GM23338 (cell line): ENCODE data around the gene HK1. TPM values are rescaled to one million over a fixed set of nuclear protein-coding genes. Genes with fewer than 3 reads are reported as not detected.
"Not testable (repeated sequence)": the region's sequence is repeated elsewhere in the genome, so short reads cannot be mapped to it uniquely, and the experiment has no call there.

Experiments
- ATAC-seq: fragments of 200-7000 bp; cut with Tn5 transposase; 3 replicates; pipeline ENCODE4 v1.9.1; 2020
- DNase-seq: peaks from one replicate; pipeline ENCODE4 v3.0.0-alpha.2; 2015; ENCODE audit warnings: low spot score
- H2AFZ ChIP-seq: fragments of 200-600 bp; sonication (generic); 2 replicates; pipeline ENCODE4 v1.8.0; 2016; ENCODE audit warnings: antibody characterized with exemption, mild to moderate bottlenecking, moderate library complexity
- H3F3A ChIP-seq: fragments of 200-600 bp; sonication (generic); replicated peaks from 2 replicates; pipeline ENCODE4 v1.8.0; 2017; ENCODE audit warnings: antibody characterized with exemption, mixed run types, low read depth
- H3K27ac ChIP-seq: fragments of 200-600 bp; sonication (generic); 2 replicates; pipeline ENCODE4 v1.6.1; 2016; ENCODE audit warnings: low read depth
- H3K27me3 ChIP-seq: fragments of 200-600 bp; sonication (generic); 2 replicates; pipeline ENCODE4 v1.8.0; 2016; ENCODE audit warnings: mild to moderate bottlenecking, mixed run types, moderate library complexity; ENCODE audit not compliant: insufficient read depth
- H3K36me3 ChIP-seq: fragments of 200-600 bp; sonication (generic); 2 replicates; pipeline ENCODE4 v1.8.0; 2016; ENCODE audit warnings: mild to moderate bottlenecking; ENCODE audit not compliant: insufficient read depth
- H3K4me1 ChIP-seq: fragments of 200-600 bp; sonication (generic); 2 replicates; pipeline ENCODE4 v1.8.0; 2016; ENCODE audit warnings: mild to moderate bottlenecking, moderate library complexity; ENCODE audit not compliant: insufficient read depth
- H3K4me2 ChIP-seq: fragments of 200-600 bp; sonication (generic); 2 replicates; pipeline ENCODE4 v1.7.1; 2017; ENCODE audit warnings: mixed run types
- H3K4me3 ChIP-seq: fragments of 200-600 bp; sonication (generic); 2 replicates; pipeline ENCODE4 v1.6.1; 2016; ENCODE audit warnings: mixed run types
- H3K79me2 ChIP-seq: fragments of 200-600 bp; sonication (generic); replicated peaks from 2 replicates; pipeline ENCODE4 v1.8.0; 2017; ENCODE audit warnings: mild to moderate bottlenecking; ENCODE audit not compliant: insufficient read depth
- H3K9me2 ChIP-seq: fragments of 200-600 bp; sonication (generic); 2 replicates; pipeline ENCODE4 v1.8.0; 2017; ENCODE audit not compliant: insufficient read depth
- H4K20me1 ChIP-seq: fragments of 200-600 bp; sonication (generic); replicated peaks from 2 replicates; pipeline ENCODE4 v1.8.0; 2017; ENCODE audit warnings: mild to moderate bottlenecking; ENCODE audit not compliant: insufficient read depth
- H3K27ac Mint-ChIP-seq: 2 replicates; pipeline ENCODE4 v1.8.0; 2020; ENCODE audit warnings: inconsistent platforms, mild to moderate bottlenecking, moderate library complexity, mixed read lengths
- H3K27me3 Mint-ChIP-seq: 3 replicates; pipeline ENCODE4 v1.8.0; 2022; ENCODE audit warnings: low read depth, mild to moderate bottlenecking, moderate library complexity, mixed read lengths, inconsistent platforms; ENCODE audit not compliant: insufficient read depth, poor library complexity
- H3K36me3 Mint-ChIP-seq: 3 replicates; pipeline ENCODE4 v1.8.0; 2021; ENCODE audit warnings: low read depth, mild to moderate bottlenecking, inconsistent platforms, moderate library complexity, mixed read lengths
- H3K4me1 Mint-ChIP-seq: 3 replicates; pipeline ENCODE4 v1.8.0; 2020; ENCODE audit warnings: mild to moderate bottlenecking, inconsistent platforms, mixed read lengths
- H3K4me3 Mint-ChIP-seq: 3 replicates; pipeline ENCODE4 v1.8.0; 2021; ENCODE audit warnings: moderate library complexity, mild to moderate bottlenecking, inconsistent platforms, mixed read lengths
- H3K9me3 Mint-ChIP-seq: 3 replicates; pipeline ENCODE4 v1.8.0; 2020; ENCODE audit warnings: moderate library complexity, mild to moderate bottlenecking, inconsistent platforms, mixed read lengths
- CREB1 ChIP-seq: fragments of 250-450 bp; sonication (Bioruptor Pico); IDR thresholded peaks from 2 replicates; pipeline ENCODE4 v1.5.0; 2020; ENCODE audit warnings: low read depth, mild to moderate bottlenecking, moderate library complexity
- EZH2 ChIP-seq: fragments of 200-600 bp; sonication (generic); IDR thresholded peaks from one replicate; pipeline ENCODE4 v1.8.0; 2017; ENCODE audit warnings: antibody characterized with exemption, mild to moderate bottlenecking, low read depth; ENCODE audit not compliant: unreplicated experiment
- EZH2phosphoT487 ChIP-seq: fragments of 200-600 bp; sonication (generic); IDR thresholded peaks from one replicate; pipeline ENCODE4 v1.8.1; 2018; ENCODE audit warnings: antibody characterized with exemption; ENCODE audit not compliant: unreplicated experiment
- JUNB ChIP-seq: IDR thresholded peaks from one replicate; pipeline ENCODE4 v1.6.1; 2016; ENCODE audit warnings: antibody characterized with exemption; ENCODE audit not compliant: unreplicated experiment
- STAT1 ChIP-seq: IDR thresholded peaks from one replicate; pipeline ENCODE4 v1.6.1; 2016; ENCODE audit warnings: antibody characterized with exemption; ENCODE audit not compliant: unreplicated experiment
- polyA plus RNA-seq: library from polyadenylated mRNA; unstranded; fragments of >200 nt; fragmentation: Nextera tagmentation; extraction: Ambion mirVana; gene quantifications from 2 replicates; pipeline ENCODE4 v1.2.1, GENCODE V29; 2016
- total RNA-seq: library from RNA; depleted of rRNA; stranded (reverse); fragments of >200 nt; shearing (Covaris generic); gene quantifications from 2 replicates; pipeline ENCODE4 v1.2.3, GENCODE V29; 2014
- TF ChIP-seq, protein P1 (sequence below), 2 experiments: fragments of 200-600 bp in 1 of 2; sonication (generic) in 1 of 2; conservative IDR thresholded peaks; 2 replicates each; pipeline versions ENCODE4 v1.5.1 to v1.6.1; 2016 to 2017; ENCODE audit warnings: antibody characterized with exemption in 2 of 2, low read depth in 2 of 2, mild to moderate bottlenecking in 2 of 2, moderate library complexity in 1 of 2
- TF ChIP-seq, protein P2 (sequence below): fragments of 250-450 bp; sonication (Bioruptor Pico); IDR thresholded peaks from 2 replicates; pipeline ENCODE4 v1.5.0; 2020; ENCODE audit warnings: mild to moderate bottlenecking, moderate library complexity

The HK1 gene
- total and polyA plus RNA-seq, 2 experiments from 2014 or later: 76.6 to 229 TPM

GRCh38 chr10:69333205-69333604 is 54.9 kb downstream of the HK1 start:
- TF ChIP-seq EZH2: no peak
- TF ChIP-seq, protein P1, sequence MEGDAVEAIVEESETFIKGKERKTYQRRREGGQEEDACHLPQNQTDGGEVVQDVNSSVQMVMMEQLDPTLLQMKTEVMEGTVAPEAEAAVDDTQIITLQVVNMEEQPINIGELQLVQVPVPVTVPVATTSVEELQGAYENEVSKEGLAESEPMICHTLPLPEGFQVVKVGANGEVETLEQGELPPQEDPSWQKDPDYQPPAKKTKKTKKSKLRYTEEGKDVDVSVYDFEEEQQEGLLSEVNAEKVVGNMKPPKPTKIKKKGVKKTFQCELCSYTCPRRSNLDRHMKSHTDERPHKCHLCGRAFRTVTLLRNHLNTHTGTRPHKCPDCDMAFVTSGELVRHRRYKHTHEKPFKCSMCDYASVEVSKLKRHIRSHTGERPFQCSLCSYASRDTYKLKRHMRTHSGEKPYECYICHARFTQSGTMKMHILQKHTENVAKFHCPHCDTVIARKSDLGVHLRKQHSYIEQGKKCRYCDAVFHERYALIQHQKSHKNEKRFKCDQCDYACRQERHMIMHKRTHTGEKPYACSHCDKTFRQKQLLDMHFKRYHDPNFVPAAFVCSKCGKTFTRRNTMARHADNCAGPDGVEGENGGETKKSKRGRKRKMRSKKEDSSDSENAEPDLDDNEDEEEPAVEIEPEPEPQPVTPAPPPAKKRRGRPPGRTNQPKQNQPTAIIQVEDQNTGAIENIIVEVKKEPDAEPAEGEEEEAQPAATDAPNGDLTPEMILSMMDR (conservative IDR thresholded peaks at IDR 0.05; ENCODE audit: low read depth in 2 of 2): peak; percentile 18 to 38; a peak in 3 of 4 replicates
- no peak for TF ChIP-seq EZH2phosphoT487
- no peak for TF ChIP-seq STAT1
- no peak for TF ChIP-seq JUNB
- peaks cover 8% of the 10 kb centered on the region for H3F3A ChIP-seq
- peaks cover 91% of the 10 kb centered on the region for H3K79me2 ChIP-seq
- Mint-ChIP-seq H3K4me3 (no peak overlapping the region), H3K27me3 (peaks cover 23% of the 10 kb centered on the region), H3K4me1 (peaks cover 87% of the 10 kb centered on the region), H3K9me3 (no peaks in the 10 kb centered on the region), H3K36me3 (peaks cover 37% of the 10 kb centered on the region), H3K27ac (peak overlapping the region; percentile 93)
- H3K27ac ChIP-seq: peak overlapping the region; percentile 93
- DNase-seq (peak; percentile 81), ATAC-seq (peak; percentile 65)
- H3K36me3 ChIP-seq: 0 out of 2 replicates have a peak, but pooled peaks cover 9% of the 10 kb centered on the region
- H3K4me2 ChIP-seq: peak overlapping the region; percentile 63
- H3K9me2 ChIP-seq: no peaks in the 10 kb centered on the region
- H4K20me1 ChIP-seq: peaks cover 2% of the 10 kb centered on the region; the same call in 1 of the 2 replicates
- H2AFZ ChIP-seq: no peak overlapping the region
- no peak overlapping the region for H3K4me3 ChIP-seq
- peaks cover 85% of the 10 kb centered on the region for H3K4me1 ChIP-seq
- H3K27me3 ChIP-seq: no peaks in the 10 kb centered on the region

GRCh38 chr10:69333865-69334301 is 55.6 kb downstream of the HK1 start:
- H4K20me1 ChIP-seq, H3F3A ChIP-seq, ATAC-seq, H2AFZ ChIP-seq, DNase-seq, H3K9me2 ChIP-seq, H3K4me2 ChIP-seq, H3K36me3 ChIP-seq, H3K4me3 ChIP-seq, H3K4me3 Mint-ChIP-seq, H3K27me3 ChIP-seq, H3K9me3 Mint-ChIP-seq: not testable (repeated sequence)
- Histone ChIP-seq H3K27ac (peak overlapping the region; percentile 93), H3K79me2 (peaks cover 91% of the 10 kb centered on the region), H3K4me1 (peaks cover 85% of the 10 kb centered on the region)
- H3K27ac Mint-ChIP-seq: peak overlapping the region; percentile 93
- H3K36me3 Mint-ChIP-seq: peaks cover 35% of the 10 kb centered on the region
- peaks cover 26% of the 10 kb centered on the region for H3K27me3 Mint-ChIP-seq
- peaks cover 87% of the 10 kb centered on the region for H3K4me1 Mint-ChIP-seq

DNA sequence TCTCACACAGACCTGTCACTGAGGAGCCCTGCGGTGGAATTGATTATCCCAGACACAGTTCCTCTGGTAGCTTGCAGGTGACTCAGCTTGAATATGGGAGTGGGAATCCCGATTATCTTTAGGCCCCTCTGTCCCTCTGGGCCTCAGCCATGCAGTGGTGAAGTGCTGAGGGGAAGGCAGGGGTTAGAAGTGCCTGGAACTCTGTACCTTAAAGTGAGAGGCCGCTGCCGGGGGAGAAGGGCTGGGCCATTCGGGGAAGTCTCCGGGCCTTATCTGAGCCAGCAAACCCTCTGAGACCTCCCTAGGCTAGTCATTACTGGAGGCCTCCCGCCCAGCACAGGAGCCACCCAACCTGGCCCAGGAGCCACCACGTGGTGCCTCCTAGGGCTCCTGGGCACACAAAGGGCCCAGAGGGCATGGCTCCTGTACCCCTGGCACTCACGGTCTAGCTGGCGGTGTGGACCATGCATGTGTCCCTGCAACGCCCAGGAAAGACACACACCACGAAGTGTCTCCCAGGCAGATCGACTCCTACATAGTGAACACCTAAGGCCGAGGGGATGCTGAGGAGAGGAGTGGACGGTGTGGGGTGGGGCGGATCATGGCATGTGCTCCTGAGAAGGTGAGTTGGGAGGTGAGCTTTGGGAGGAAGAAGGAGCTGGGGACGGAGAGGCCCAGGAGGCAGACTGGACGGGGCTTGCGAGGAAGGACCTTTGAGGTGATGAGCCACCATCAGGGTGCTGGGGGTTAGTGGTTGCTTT is 56.2 kb downstream of the HK1 start:
- no peak overlapping the region for H3K4me3 Mint-ChIP-seq
- H3K4me3 ChIP-seq: no peak overlapping the region
- no peak for DNase-seq
- no peak overlapping the region for H2AFZ ChIP-seq
- 0 out of 2 replicates have a peak, but pooled peaks cover 9% of the 10 kb centered on the region for H3K36me3 ChIP-seq
- peaks cover 29% of the 10 kb centered on the region for H3K36me3 Mint-ChIP-seq
- ATAC-seq: no peak
- H3K27me3 Mint-ChIP-seq: peaks cover 28% of the 10 kb centered on the region
- peaks cover 8% of the 10 kb centered on the region for H3F3A ChIP-seq
- H3K79me2 ChIP-seq: peaks cover 95% of the 10 kb centered on the region
- H3K27ac ChIP-seq: peak overlapping the region; percentile 93
- peak overlapping the region; percentile 93 for H3K27ac Mint-ChIP-seq
- no peaks in the 10 kb centered on the region for H3K27me3 ChIP-seq
- H4K20me1 ChIP-seq: peaks cover 2% of the 10 kb centered on the region; the same call in 1 of the 2 replicates
- H3K4me1 ChIP-seq: peaks cover 85% of the 10 kb centered on the region
- no peaks in the 10 kb centered on the region for H3K9me2 ChIP-seq
- no peaks in the 10 kb centered on the region for H3K9me3 Mint-ChIP-seq
- H3K4me1 Mint-ChIP-seq: peaks cover 87% of the 10 kb centered on the region
- H3K4me2 ChIP-seq: no peak overlapping the region
- TF ChIP-seq CREB1 (CRISPR knock-in tag) (no peak), EZH2 (no peak), STAT1 (no peak), EZH2phosphoT487 (no peak)
- TF ChIP-seq, protein P2, sequence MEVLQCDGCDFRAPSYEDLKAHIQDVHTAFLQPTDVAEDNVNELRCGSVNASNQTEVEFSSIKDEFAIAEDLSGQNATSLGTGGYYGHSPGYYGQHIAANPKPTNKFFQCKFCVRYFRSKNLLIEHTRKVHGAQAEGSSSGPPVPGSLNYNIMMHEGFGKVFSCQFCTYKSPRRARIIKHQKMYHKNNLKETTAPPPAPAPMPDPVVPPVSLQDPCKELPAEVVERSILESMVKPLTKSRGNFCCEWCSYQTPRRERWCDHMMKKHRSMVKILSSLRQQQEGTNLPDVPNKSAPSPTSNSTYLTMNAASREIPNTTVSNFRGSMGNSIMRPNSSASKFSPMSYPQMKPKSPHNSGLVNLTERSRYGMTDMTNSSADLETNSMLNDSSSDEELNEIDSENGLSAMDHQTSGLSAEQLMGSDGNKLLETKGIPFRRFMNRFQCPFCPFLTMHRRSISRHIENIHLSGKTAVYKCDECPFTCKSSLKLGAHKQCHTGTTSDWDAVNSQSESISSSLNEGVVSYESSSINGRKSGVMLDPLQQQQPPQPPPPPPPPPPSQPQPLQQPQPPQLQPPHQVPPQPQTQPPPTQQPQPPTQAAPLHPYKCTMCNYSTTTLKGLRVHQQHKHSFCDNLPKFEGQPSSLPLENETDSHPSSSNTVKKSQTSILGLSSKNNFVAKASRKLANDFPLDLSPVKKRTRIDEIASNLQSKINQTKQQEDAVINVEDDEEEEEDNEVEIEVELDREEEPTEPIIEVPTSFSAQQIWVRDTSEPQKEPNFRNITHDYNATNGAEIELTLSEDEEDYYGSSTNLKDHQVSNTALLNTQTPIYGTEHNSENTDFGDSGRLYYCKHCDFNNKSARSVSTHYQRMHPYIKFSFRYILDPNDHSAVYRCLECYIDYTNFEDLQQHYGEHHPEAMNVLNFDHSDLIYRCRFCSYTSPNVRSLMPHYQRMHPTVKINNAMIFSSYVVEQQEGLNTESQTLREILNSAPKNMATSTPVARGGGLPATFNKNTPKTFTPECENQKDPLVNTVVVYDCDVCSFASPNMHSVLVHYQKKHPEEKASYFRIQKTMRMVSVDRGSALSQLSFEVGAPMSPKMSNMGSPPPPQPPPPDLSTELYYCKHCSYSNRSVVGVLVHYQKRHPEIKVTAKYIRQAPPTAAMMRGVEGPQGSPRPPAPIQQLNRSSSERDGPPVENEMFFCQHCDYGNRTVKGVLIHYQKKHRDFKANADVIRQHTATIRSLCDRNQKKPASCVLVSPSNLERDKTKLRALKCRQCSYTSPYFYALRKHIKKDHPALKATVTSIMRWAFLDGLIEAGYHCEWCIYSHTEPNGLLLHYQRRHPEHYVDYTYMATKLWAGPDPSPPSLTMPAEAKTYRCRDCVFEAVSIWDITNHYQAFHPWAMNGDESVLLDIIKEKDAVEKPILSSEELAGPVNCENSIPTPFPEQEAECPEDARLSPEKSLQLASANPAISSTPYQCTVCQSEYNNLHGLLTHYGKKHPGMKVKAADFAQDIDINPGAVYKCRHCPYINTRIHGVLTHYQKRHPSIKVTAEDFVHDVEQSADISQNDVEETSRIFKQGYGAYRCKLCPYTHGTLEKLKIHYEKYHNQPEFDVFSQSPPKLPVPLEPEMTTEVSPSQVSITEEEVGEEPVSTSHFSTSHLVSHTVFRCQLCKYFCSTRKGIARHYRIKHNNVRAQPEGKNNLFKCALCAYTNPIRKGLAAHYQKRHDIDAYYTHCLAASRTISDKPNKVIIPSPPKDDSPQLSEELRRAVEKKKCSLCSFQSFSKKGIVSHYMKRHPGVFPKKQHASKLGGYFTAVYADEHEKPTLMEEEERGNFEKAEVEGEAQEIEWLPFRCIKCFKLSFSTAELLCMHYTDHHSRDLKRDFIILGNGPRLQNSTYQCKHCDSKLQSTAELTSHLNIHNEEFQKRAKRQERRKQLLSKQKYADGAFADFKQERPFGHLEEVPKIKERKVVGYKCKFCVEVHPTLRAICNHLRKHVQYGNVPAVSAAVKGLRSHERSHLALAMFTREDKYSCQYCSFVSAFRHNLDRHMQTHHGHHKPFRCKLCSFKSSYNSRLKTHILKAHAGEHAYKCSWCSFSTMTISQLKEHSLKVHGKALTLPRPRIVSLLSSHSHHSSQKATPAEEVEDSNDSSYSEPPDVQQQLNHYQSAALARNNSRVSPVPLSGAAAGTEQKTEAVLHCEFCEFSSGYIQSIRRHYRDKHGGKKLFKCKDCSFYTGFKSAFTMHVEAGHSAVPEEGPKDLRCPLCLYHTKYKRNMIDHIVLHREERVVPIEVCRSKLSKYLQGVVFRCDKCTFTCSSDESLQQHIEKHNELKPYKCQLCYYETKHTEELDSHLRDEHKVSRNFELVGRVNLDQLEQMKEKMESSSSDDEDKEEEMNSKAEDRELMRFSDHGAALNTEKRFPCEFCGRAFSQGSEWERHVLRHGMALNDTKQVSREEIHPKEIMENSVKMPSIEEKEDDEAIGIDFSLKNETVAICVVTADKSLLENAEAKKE (CRISPR knock-in tag): no peak
